GM20000 (cell line): ENCODE results near the gene HSPA4.

ENCODE experiments used
- DNase-seq: peaks from one replicate; pipeline ENCODE4 v3.0.0; 2012; ENCODE audit warnings: low spot score
- CTCF ChIP-seq: IDR thresholded peaks from 2 replicates; pipeline ENCODE4 v1.5.1; 2012; ENCODE audit warnings: mild to moderate bottlenecking, control low read depth; ENCODE audit errors: extremely low read depth, missing control alignments

The HSPA4 gene

GRCh38 chr5:133154274-133155075 is 102.7 kb downstream of the HSPA4 start:
- DNase-seq: no peak
- no peak for TF ChIP-seq CTCF

- TF ChIP-seq CTCF: no peak
- DNase-seq: no peak
Measured at GRCh38 chr5:133155326-133155969, 103.6 kb downstream of the HSPA4 start.
